HG03565 (cell line): ENCODE data around the gene GOLGA6L7.
"Not testable (repeated sequence)": the region's sequence is repeated elsewhere in the genome, so short reads cannot be mapped to it uniquely, and the experiment has no call there.

Experiments used
- ATAC-seq: cut with Tn5 transposase; IDR thresholded peaks from one replicate; pipeline ENCODE4 v1.9.1; 2021; ENCODE audit warnings: mild to moderate bottlenecking, moderate library complexity; ENCODE audit not compliant: unreplicated experiment

Gene GOLGA6L7

DNA sequence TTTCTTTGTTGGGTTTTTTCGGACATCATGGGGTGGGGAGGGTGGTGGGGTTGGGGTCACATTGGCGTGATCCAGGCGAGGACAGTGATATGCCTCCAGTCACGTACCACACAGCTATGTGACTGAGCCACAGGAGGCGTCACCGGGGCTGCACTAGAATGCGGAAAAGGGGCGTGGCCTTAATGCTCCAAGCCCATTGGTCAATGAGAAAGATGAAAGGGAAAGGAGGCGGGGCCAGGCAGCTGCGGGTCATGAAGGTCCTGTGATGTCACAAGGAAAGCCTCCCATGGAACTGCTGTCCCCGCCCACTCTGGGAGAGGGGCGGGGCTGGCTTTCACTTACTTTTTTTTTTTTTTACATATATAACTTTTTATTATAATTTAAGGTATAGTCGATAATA, at the start of gene GOLGA6L7:
TSS of gene GOLGA6L7 (minus strand) at position 124 of the 400 bp plus-strand sequence. CDS start at position 29, 95 bp downstream.
- not testable (repeated sequence) for ATAC-seq

- ATAC-seq = no peak
Measured at GRCh38 chr15:28897861-28898585, 49.6 kb upstream of the GOLGA6L7 start.

- ATAC-seq = no peak
Measured at GRCh38 chr15:28896951-28897350, 48.5 kb upstream of the GOLGA6L7 start.

DNA sequence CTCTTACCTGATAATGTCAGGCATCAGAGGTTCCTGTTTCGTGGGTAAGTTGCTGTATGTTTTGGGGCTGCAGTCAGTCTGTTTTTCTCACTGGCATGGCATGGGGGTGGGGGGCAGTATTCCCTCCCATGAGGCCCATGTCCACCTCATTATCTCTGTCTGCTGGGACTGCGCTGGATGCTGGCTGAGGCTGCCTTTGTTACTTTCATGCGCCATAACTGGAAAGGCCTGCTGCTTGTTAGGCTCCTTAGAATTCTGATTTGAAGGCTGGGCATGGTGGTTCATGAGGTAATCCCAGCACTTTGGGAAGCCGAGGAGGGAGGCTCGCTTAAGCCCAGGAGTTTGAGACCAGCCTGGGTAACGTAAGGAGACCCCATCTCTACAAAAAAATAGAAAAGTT, 47.1 kb upstream of the GOLGA6L7 start:
- no peak for ATAC-seq

DNA sequence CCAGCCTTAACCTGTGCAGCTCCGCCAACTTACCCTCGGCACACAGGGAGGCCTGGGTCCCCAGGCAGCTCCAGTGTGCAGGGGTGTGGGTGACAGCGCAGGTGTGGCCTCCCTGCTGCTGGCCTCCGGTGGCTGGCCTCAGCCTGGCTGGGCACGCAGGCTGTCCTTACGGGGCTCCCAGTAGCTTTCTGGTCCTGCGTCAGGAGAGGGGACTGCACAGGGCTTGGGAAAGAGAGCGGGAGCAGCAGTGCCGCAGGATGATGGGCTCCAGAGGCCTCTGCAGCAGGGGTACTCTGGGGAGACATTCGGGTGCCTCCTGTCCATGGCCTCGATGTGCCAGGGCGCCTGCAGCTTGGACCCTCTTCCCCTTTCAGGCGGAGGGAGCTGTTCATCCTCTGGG, 46.7 kb upstream of the GOLGA6L7 start:
- ATAC-seq = no peak

- no peak for ATAC-seq
Measured at GRCh38 chr15:28894631-28895030, 46.2 kb upstream of the GOLGA6L7 start.

GRCh38 chr15:28892789-28893610, 44.6 kb upstream of the GOLGA6L7 start:
- ATAC-seq = no peak

- no peak for ATAC-seq
Measured at GRCh38 chr15:28891588-28891987, 43.1 kb upstream of the GOLGA6L7 start.

- no peak for ATAC-seq
Measured at GRCh38 chr15:28890711-28891495, 42.5 kb upstream of the GOLGA6L7 start.

GRCh38 chr15:28890291-28890690, 41.8 kb upstream of the GOLGA6L7 start:
- ATAC-seq = not testable (repeated sequence)

DNA sequence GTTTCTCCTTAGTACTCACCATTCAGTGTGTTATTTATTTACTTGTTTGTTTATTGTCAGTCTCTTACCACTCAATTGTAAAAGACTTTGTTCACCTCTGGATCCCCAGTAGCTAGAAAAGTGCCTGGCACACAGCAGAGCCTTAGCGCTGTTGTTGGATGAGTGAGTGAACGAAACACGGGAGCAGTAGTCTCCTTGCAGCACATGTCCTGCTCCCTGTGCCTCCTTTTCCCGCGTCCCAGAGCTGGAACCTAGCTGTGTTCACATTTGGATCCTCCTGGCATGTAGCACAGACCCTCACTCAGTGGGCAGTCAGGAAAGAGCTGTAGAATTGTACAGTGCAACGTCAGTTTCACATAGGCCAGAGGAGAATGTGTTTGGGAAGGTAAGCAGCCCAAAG, 41.4 kb upstream of the GOLGA6L7 start:
- ATAC-seq = not testable (repeated sequence)

DNA sequence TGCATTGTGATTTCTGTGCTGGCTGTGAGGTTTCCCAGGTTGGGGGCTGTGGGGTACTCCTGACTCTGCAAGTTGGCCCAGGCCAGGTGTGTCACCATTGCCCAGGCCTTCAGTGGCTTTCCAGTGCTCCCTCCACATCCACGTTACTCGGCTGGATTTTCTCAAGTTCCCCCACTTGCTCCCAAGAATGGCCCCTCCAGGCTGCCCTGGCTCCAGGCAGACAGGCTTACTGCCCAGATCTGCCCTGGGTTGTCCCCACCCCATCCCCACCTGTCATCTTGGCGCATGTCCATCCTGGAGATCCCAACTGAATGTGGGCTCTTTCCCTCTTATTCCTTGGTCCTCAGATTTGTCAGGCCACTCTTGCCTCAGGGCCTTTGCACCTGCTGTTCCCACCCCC, 40.9 kb upstream of the GOLGA6L7 start:
- ATAC-seq = no peak

GRCh38 chr15:28888900-28889299, 40.5 kb upstream of the GOLGA6L7 start:
- no peak for ATAC-seq

- no peak for ATAC-seq
Measured at GRCh38 chr15:28888302-28888894, 40.0 kb upstream of the GOLGA6L7 start.

DNA sequence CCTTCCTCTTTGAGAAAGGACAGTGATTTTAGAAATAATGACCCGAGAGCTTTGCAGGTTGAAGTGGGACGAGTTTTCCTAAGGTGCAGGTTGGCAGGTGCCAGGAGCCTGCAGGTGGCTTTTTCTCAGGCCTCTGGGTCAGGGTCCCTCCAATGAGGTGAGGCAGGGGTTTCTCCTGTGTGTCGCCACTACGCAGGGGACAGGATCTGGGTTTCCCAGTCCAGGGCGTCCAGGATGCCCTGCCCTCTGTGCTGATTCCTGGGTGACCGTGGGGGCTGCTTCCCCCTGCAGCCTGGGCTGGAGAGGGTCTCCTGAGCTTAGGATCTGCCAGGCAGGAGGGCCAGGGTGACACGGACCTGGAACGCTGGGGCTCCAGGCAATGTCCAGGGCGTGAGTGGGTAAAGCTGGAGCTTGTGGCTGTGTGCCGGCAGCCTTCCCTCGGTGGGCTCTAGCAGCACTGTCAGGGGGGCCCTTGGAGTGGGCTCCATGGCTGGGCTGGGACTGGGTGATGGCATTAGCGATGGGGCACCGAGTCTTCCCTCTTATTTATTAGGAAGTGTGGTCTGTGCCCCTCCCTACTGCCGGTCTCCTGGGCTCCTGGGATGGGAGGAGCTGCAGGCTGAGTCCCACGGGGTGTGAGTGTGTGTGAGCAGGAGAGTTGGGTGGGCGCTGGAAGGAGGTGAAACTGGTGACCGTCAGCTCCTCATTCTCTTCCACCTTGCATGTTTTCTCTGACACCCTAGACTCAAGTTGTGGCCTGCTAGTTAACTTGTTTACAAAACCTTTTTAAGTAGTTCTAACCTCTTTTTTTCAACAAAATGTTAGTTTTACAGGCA, 39.1 kb upstream of the GOLGA6L7 start:
- no peak for ATAC-seq

GRCh38 chr15:28886431-28887338, 38.2 kb upstream of the GOLGA6L7 start:
- no peak for ATAC-seq

GRCh38 chr15:28885630-28886430, 37.4 kb upstream of the GOLGA6L7 start, which contains the start of gene APBA2:
APBA2 (plus strand) TSS chr15:28885974; CDS start chr15:29053885, 167,911 bp downstream.
- no peak for ATAC-seq

- no peak for ATAC-seq
Measured at GRCh38 chr15:28885128-28885629, 36.7 kb upstream of the GOLGA6L7 start.
